ES-I3 (cell line): ENCODE results near the gene SPRN.
"Not testable (repeated sequence)": the region's sequence is repeated elsewhere in the genome, so short reads cannot be mapped to it uniquely, and the experiment has no call there.

Source experiments
- H3K36me3 ChIP-seq: 2 replicates; pipeline ENCODE4 v1.6.1; 2013; ENCODE audit warnings: mild to moderate bottlenecking, low read length, control low read depth, moderate library complexity; ENCODE audit not compliant: insufficient read depth
- H3K4me1 ChIP-seq: 2 replicates; pipeline ENCODE4 v1.6.1; 2013; ENCODE audit warnings: mild to moderate bottlenecking, control low read depth, low read length; ENCODE audit not compliant: insufficient read depth
- H3K9ac ChIP-seq: 2 replicates; pipeline ENCODE4 v1.6.1; 2013; ENCODE audit warnings: low read depth, mild to moderate bottlenecking, low read length, moderate library complexity
- H3K9me3 ChIP-seq: 2 replicates; pipeline ENCODE4 v1.6.1; 2013; ENCODE audit warnings: mild to moderate bottlenecking, low read length, moderate library complexity; ENCODE audit not compliant: control insufficient read depth, insufficient read depth

The SPRN gene

GRCh38 chr10:133394064-133394663 lies 30.3 kb downstream of the SPRN start, which contains the start of gene MTG1:
Gene MTG1 (plus strand): TSS chr10:133394157. CDS start chr10:133394221, 64 bp downstream.
- H3K36me3 ChIP-seq = no peaks in the 10 kb centered on the region; the same call in 1 of the 2 replicates
- H3K9me3 ChIP-seq = no peaks in the 10 kb centered on the region
- peak within 1 kb of the TSS; percentile 88 for H3K9ac ChIP-seq
- H3K4me1 ChIP-seq = peaks cover 5% of the 10 kb centered on the region; the same call in 1 of the 2 replicates

DNA sequence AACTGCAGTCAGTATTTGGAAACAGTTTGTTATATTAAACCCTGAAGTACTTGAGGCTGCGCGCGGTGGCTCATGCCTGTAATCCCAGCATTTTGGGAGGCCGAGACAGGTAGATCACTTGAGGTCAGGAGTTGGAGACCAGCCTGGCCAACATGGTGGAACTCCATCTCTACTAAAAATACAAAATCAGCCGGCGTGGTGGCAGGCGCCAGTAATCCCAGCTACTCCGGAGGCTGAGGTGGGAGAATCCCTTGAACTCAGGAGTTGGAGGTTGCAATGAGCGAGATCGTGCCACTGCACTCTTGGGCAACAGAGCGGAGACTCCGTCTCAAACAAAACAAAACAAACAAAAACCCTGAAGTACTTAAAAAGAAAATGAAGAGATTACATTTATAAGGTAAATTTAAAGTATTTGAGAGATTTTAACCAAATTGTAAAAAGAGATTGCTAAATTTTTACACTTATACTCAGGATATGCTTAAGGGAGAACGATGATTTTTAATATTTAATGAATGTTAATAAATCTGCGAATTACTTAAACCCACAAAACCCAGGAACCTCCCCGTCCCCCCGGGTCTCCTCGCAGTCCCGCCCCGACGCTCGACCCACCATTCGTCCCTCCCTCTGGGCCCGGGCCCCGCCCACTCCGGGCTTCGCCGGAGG lies 30.9 kb downstream of the SPRN start:
- H3K9me3 ChIP-seq = no peaks in the 10 kb centered on the region
- peaks cover 5% of the 10 kb centered on the region; the same call in 1 of the 2 replicates for H3K4me1 ChIP-seq
- H3K9ac ChIP-seq = peak overlapping the region; percentile 41; the same call in 1 of the 2 replicates
- no peaks in the 10 kb centered on the region; the same call in 1 of the 2 replicates for H3K36me3 ChIP-seq

- H3K4me1 ChIP-seq = peaks cover 5% of the 10 kb centered on the region; the same call in 1 of the 2 replicates
- no peak overlapping the region for H3K9ac ChIP-seq
Observed at GRCh38 chr10:133391761-133392518, 32.5 kb downstream of the SPRN start.

GRCh38 chr10:133391249-133391635 lies 33.2 kb downstream of the SPRN start:
- no peak overlapping the region for H3K9ac ChIP-seq
- H3K9me3 ChIP-seq = no peaks in the 10 kb centered on the region
- H3K36me3 ChIP-seq = no peaks in the 10 kb centered on the region
- peaks cover 5% of the 10 kb centered on the region; the same call in 1 of the 2 replicates for H3K4me1 ChIP-seq

More at GRCh38 chr10:133391761-133392518, 32.5 kb downstream of the SPRN start:
- Histone ChIP-seq H3K36me3 (no peaks in the 10 kb centered on the region), H3K9me3 (no peaks in the 10 kb centered on the region)

DNA sequence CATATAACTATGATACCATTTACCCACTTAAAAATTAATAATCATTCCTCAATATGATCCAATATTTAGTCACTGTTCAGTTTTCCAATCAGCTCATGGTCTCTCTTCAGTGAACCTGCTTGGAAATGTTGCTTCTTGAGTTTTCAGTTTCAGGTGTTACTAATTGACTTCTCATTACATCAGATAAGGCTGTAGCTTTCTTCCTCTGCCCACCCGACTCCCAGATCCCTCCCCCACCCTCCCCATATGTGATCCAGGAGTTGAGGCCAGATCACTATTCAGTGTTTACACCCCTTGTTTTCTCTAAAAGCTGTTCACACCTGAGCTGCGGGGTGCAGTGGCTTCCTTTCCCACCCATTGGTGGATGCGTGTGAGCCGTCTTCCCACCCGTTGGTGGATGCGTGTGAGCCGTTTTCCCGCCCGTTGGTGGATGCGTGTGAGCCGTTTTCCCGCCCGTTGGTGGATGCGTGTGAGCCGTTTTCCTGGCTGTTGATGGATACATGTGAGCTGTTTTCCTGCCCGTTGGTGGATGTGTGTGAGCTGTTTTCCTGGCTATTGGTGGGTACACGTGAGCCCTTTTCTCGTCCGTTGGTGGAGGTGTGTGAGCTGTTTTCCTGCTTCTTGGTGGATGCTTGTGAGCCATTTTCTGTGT lies 33.7 kb downstream of the SPRN start:
- no peaks in the 10 kb centered on the region for H3K9me3 ChIP-seq
- peaks cover 5% of the 10 kb centered on the region; the same call in 1 of the 2 replicates for H3K4me1 ChIP-seq
- H3K9ac ChIP-seq = no peak overlapping the region
- no peaks in the 10 kb centered on the region for H3K36me3 ChIP-seq

GRCh38 chr10:133388973-133389818 lies 35.2 kb downstream of the SPRN start:
- no peaks in the 10 kb centered on the region for H3K36me3 ChIP-seq
- peaks cover 5% of the 10 kb centered on the region; the same call in 1 of the 2 replicates for H3K4me1 ChIP-seq
- no peak overlapping the region for H3K9ac ChIP-seq
- no peaks in the 10 kb centered on the region for H3K9me3 ChIP-seq

DNA sequence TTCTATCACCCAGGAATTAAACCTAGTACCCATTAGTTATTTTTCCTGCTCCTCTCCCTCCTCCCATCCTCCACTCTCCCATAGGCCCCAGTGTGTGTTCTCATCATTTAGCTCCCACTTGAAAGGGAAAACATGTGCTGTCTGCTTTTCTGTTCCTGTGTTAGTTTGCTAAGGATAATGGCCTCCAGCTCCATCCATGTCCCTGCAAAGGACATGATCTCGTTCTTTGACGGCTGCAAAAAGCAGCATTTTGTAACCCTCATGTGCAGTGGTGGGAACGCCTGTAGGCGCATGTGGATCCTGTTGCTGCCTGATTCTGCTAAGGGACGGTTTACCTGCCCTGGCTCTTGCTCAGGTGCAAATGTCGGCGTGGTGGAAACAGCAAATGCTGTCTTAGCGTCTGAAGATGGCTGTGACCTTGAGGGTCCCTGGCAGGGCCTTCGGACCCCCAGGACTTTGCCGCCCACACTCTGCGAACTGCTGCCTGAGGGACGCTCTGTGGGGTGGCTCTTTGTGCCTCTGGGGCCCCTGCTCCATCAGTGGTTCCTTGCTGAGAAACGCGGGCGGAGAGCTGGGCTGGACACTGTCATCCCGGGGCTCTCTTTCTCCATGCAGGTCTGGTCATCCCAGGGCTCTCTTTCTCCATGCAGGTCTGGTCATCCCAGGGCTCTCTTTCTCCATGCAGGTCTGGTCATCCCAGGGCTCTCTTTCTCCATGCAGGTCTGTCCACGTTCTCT lies 36.0 kb downstream of the SPRN start:
- no peaks in the 10 kb centered on the region for H3K9me3 ChIP-seq
- no peaks in the 10 kb centered on the region for H3K36me3 ChIP-seq
- peaks cover 5% of the 10 kb centered on the region; the same call in 1 of the 2 replicates for H3K4me1 ChIP-seq
- H3K9ac ChIP-seq = no peak overlapping the region

DNA sequence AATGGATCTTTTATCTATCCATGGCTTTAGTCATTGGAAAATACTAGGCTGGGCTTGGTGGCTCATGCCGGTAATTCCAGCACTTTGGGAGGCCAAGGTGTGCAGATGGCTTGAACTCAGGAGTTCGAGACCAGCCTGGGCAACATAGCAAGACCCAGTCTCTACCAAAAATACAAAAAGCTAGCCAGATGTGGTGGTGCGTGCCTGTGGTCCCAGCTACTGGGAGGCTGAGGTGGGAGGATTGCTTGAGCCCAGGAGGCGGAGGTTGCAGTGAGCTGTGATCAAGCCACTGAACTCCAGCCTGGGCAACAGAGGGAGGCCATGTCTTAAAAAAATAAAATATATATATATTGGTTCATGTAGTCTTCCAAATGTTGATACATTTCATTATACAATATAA lies 37.5 kb downstream of the SPRN start:
- H3K4me1 ChIP-seq, H3K36me3 ChIP-seq, H3K9me3 ChIP-seq, H3K9ac ChIP-seq: not testable (repeated sequence)

DNA sequence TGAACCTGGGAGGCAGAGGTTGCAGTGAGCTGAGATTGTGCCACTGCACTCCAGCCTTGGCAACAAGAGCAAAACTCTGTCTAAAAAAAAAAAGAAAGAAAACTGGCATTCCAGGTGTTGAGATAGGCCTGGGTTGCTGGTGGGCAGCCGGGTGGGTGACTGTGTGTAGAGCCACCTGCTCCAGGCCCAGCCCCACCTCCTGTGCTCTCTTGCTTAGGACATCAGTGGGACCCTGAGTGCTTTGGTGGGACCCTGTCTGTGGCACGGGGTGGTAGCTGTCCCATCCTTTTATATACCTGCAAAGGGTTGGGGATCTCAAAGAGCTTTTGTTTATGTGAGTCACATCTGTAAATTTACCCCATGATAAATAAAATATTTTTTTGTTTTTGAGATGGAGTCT lies 39.2 kb downstream of the SPRN start:
- Histone ChIP-seq H3K4me1 (peaks cover 2% of the 10 kb centered on the region; the same call in 1 of the 2 replicates), H3K36me3 (no peaks in the 10 kb centered on the region), H3K9me3 (no peaks in the 10 kb centered on the region)

GRCh38 chr10:133384071-133384470 lies 40.4 kb downstream of the SPRN start:
- H3K36me3 ChIP-seq = no peaks in the 10 kb centered on the region
- no peak overlapping the region for H3K9ac ChIP-seq
- H3K9me3 ChIP-seq = no peaks in the 10 kb centered on the region
- H3K4me1 ChIP-seq = no peaks in the 10 kb centered on the region

More for the DNA sequence above, 39.2 kb downstream of the SPRN start:
- no peak overlapping the region for H3K9ac ChIP-seq

GRCh38 chr10:133383551-133383950 lies 40.9 kb downstream of the SPRN start:
- H3K9me3 ChIP-seq = no peaks in the 10 kb centered on the region
- H3K9ac ChIP-seq = no peak overlapping the region
- H3K4me1 ChIP-seq = no peaks in the 10 kb centered on the region
- H3K36me3 ChIP-seq = no peaks in the 10 kb centered on the region

- Histone ChIP-seq H3K4me1 (no peaks in the 10 kb centered on the region; the same call in 1 of the 2 replicates), H3K9me3 (no peaks in the 10 kb centered on the region), H3K9ac (no peak overlapping the region), H3K36me3 (no peaks in the 10 kb centered on the region)
Observed at GRCh38 chr10:133381036-133381435, 43.4 kb downstream of the SPRN start.
